Fibroblast of villous mesenchyme (primary cell): Measurements from ENCODE around the gene PAK5. TPM values are rescaled to one million over a fixed set of nuclear protein-coding genes. Genes with fewer than 3 reads are reported as not detected.

Experiments used
- DNase-seq: peaks from one replicate; pipeline ENCODE4 v3.0.0-alpha.2; 2010; ENCODE audit warnings: low read depth
- H3K4me3 ChIP-seq: 2 replicates; pipeline ENCODE4 v1.5.1; 2011; ENCODE audit warnings: low read depth, mild to moderate bottlenecking, low read length
- total RNA-seq: library from RNA; depleted of rRNA; stranded (reverse); fragments of >200 nt; gene quantifications from 2 replicates; pipeline ENCODE4 v1.2.3, GENCODE V29; 2012
- TF ChIP-seq, protein P1 (sequence below): IDR thresholded peaks from 2 replicates; pipeline ENCODE4 v1.5.1; 2012; ENCODE audit warnings: low read depth, mild to moderate bottlenecking, low read length; ENCODE audit not compliant: insufficient read depth

Gene PAK5
- total RNA-seq, 1 donor: not detected

DNA sequence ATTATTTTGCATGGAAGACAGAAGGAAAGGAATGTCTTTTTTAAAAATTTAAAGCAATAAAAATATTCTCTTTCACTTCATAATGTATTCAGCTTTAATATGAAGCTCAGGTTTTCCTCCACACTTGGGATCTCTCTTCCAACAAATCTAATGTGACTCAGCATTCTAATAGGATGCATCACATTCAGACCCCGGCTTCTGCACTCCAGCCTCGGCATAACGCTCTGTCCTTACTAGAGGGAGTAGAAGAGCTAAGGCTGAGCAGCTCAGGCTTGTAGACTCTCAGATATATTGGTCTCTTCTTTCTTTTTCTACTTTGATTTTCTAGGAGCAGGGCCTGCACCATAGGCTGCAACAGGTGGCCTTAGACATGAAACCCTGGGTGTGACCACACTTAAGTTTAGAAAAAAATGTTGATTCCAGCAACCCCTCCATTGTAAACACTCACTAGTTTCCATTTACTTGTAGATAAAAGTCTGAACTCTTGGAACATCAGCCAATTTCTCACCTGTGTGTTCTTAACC is 161.7 kb downstream of the PAK5 start:
- DNase-seq: no peak
- H3K4me3 ChIP-seq: no peak overlapping the region
- TF ChIP-seq, protein P1, sequence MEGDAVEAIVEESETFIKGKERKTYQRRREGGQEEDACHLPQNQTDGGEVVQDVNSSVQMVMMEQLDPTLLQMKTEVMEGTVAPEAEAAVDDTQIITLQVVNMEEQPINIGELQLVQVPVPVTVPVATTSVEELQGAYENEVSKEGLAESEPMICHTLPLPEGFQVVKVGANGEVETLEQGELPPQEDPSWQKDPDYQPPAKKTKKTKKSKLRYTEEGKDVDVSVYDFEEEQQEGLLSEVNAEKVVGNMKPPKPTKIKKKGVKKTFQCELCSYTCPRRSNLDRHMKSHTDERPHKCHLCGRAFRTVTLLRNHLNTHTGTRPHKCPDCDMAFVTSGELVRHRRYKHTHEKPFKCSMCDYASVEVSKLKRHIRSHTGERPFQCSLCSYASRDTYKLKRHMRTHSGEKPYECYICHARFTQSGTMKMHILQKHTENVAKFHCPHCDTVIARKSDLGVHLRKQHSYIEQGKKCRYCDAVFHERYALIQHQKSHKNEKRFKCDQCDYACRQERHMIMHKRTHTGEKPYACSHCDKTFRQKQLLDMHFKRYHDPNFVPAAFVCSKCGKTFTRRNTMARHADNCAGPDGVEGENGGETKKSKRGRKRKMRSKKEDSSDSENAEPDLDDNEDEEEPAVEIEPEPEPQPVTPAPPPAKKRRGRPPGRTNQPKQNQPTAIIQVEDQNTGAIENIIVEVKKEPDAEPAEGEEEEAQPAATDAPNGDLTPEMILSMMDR: no peak

DNA sequence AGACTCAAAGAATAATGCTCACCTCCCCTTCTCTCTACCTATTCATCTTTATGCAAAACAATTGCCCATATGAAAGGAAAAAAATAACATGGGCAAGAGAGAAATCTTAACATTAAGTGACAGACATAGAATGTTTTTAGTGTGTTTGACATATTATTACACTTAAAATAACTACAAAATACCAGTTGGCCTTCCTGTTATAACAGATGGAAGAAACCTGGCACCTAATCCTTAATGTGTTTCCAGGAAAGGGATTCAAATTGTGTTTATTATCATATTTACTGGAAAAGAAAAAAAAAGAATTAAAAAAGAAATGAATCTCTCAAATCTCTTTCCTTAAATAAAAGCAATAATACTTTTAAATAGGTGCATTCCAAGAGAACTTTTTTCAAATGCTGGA is 165.9 kb downstream of the PAK5 start:
- H3K4me3 ChIP-seq: no peak overlapping the region
- TF ChIP-seq, protein P1: no peak
- no peak for DNase-seq

DNA sequence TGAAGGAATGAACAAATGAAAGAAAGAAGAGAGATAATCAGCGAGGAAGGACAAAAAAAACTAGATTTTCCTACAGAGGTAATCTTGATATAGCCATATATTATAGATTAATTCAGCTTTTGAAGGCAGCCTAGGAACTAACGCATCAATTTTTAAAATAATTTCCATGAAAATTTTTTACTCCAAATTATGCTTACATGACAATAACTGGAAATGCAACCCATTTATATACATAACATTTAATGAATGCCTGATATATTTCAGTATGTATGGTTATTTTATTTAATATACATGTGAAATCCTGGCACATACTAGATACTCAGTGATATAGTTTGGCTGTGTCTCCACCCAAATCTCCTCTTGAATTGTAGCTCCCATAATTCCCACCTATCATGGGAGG is 166.8 kb downstream of the PAK5 start:
- DNase-seq: no peak
- TF ChIP-seq, protein P1: no peak
- no peak overlapping the region for H3K4me3 ChIP-seq

DNA sequence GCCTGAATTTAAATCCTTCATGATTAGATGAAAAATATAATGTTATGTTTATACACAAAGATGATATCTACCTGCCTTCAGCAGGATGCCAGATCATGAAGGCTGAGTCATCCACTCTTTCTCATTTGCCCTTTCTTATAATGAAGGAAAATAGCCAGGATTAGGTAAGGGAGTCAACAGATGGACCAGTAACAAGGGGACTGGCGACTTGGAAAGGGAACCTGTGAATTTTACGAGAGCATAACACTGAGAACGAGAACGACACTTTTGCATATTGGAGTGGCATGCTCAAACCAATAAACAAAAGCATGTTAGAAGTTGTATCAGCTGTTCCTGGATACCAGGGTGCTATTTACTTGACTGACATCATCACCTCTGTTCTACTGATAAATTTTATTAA is 170.5 kb downstream of the PAK5 start:
- no peak for DNase-seq
- TF ChIP-seq, protein P1: no peak
- H3K4me3 ChIP-seq: no peak overlapping the region

DNA sequence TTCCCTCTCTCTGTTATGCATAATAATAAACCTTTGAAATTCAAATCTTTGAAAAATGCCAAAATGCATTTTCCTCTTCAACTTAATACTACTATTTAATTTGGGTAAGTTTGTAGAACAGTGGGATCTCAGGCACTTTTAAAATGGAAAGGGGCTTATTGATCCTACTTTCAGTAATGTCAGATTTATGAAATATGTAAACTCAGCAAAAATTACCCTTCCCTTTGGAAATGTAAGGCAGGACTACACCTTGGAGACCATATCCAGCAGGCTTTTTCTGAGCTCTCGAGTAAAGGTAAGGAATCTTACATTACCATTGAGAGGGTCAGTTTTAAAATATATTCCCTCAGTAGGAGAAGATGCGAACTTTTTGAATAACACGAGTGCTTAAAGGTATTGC is 175.5 kb downstream of the PAK5 start:
- no peak for DNase-seq
- TF ChIP-seq, protein P1: no peak

DNA sequence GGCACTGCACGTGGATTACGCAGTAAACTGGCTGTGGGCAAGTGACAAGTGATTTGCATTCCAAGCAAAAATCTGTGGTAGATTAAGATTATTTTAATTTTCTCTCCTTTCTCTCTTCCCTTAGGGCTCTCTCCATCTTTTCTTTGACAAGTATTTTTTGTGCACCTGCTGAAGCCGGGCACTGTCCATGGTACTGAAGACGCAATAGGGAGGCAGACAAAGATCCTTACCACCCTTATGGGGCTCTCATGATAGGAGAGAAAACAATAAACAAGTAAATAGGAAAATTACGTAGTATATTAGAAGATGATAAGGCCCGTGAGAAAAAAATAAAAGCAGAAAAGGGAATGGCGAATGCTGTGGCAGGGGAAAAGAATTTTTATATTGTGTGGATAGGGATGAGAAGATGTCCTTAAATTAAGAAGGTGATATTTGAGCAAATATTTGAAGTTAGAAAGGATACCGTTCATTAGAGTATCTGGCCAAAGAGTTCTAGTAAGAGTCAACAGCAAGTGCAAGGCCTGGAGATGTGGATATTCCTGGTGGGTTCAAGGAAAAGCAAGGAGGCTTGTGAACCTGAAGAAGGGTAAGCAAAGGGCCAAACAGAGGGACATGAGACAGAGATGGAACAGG is 178.5 kb downstream of the PAK5 start:
- DNase-seq: peak; percentile 8
- H3K4me3 ChIP-seq: no peak overlapping the region
- TF ChIP-seq, protein P1: no peak

More for the DNA sequence above, 175.5 kb downstream of the PAK5 start:
- H3K4me3 ChIP-seq: no peak overlapping the region

DNA sequence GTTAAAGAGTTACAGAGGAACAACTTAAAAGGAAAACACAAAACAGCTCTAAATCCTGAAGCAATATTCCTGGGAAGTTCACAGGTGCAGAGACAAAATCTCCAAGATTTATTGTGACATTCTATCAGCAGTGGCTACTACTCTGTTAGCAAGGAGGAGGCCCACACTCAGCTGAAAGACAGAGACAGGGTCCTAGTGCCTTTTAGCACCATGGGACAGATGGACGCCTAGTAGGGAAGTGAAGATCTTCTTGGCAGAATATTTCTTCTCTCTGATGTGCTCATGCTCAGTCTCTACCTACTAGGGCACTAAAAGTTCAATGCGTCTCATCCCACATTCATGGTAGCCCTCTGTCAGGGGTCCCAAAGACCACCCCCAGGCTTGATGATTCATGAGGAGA is 191.1 kb downstream of the PAK5 start:
- TF ChIP-seq, protein P1: no peak

More for the DNA sequence above, 191.1 kb downstream of the PAK5 start:
- H3K4me3 ChIP-seq: no peak overlapping the region
- no peak for DNase-seq
